SK-N-SH (cell line): ENCODE results near the gene SLC36A3.

Source experiments
- CTCF ChIP-seq: fragments of 200-600 bp; sonication (generic); IDR thresholded peaks from 2 replicates; pipeline ENCODE4 v1.6.1; 2017; ENCODE audit warnings: antibody characterized with exemption, mild to moderate bottlenecking, moderate library complexity
- EP300 ChIP-seq, 2 experiments: IDR thresholded peaks; 2 replicates each; pipeline versions ENCODE4 v1.4.0 to v1.6.1; 2012; ENCODE audit warnings: borderline replicate concordance in 1 of 2, low read depth in 1 of 2, low read length in 1 of 2
- EZH2phosphoT487 ChIP-seq: fragments of 200-600 bp; sonication (generic); IDR thresholded peaks from 2 replicates; pipeline ENCODE4 v1.6.1; 2017; ENCODE audit warnings: low read depth, mixed run types, mild to moderate bottlenecking, antibody characterized with exemption, moderate library complexity, borderline replicate concordance
- IRF3 ChIP-seq: fragments of 150-350 bp; IDR thresholded peaks from 2 replicates; pipeline ENCODE4 v1.6.1; 2016; ENCODE audit warnings: mild to moderate bottlenecking, low read depth, low read length
- MAX ChIP-seq: IDR thresholded peaks from 2 replicates; pipeline ENCODE4 v1.4.0; 2012; ENCODE audit warnings: low read depth
- NFIC ChIP-seq: IDR thresholded peaks from 2 replicates; pipeline ENCODE4 v1.4.0; 2012; ENCODE audit warnings: borderline replicate concordance
- NRF1 ChIP-seq: IDR thresholded peaks from 2 replicates; pipeline ENCODE4 v1.6.1; 2012; ENCODE audit warnings: low read depth, mild to moderate bottlenecking, low read length
- PBX3 ChIP-seq: IDR thresholded peaks from 2 replicates; pipeline ENCODE4; 2012
- POLR2AphosphoS5 ChIP-seq: IDR thresholded peaks from 2 replicates; pipeline ENCODE4 v1.6.1; 2012; ENCODE audit warnings: low read depth, low read length
- RAD21 ChIP-seq: IDR thresholded peaks from 2 replicates; pipeline ENCODE4 v1.6.1; 2012; ENCODE audit warnings: mild to moderate bottlenecking, low read length
- REST ChIP-seq: IDR thresholded peaks from 2 replicates; pipeline ENCODE4 v1.6.1; 2012; ENCODE audit warnings: mild to moderate bottlenecking, low read depth, low read length, moderate library complexity
- RFX5 ChIP-seq: IDR thresholded peaks from 2 replicates; pipeline ENCODE4 v1.6.1; 2012; ENCODE audit warnings: mild to moderate bottlenecking, improper control_type of control experiment, low read length
- USF2 ChIP-seq: fragments of 150-350 bp; IDR thresholded peaks from 2 replicates; pipeline ENCODE4 v1.6.1; 2017; ENCODE audit warnings: antibody characterized with exemption, low read length, low read depth, borderline replicate concordance
- YY1 ChIP-seq: IDR thresholded peaks from 2 replicates; pipeline ENCODE4 v1.4.0; 2012; ENCODE audit warnings: low read depth, mild to moderate bottlenecking

GRCh38 chr5:151278845-151279244, 24.7 kb downstream of the SLC36A3 start:
- TF ChIP-seq CTCF: no peak
- no peak for TF ChIP-seq RFX5
- TF ChIP-seq RAD21: no peak
- TF ChIP-seq MAX: no peak
- TF ChIP-seq EZH2phosphoT487: no peak
- no peak for TF ChIP-seq USF2
- no peak for TF ChIP-seq POLR2AphosphoS5
- TF ChIP-seq PBX3: no peak
- no peak for TF ChIP-seq REST
- TF ChIP-seq NRF1: no peak
- TF ChIP-seq NFIC: no peak
- TF ChIP-seq IRF3: no peak
- no peak for TF ChIP-seq YY1
- TF ChIP-seq EP300 (IDR thresholded peaks at IDR 0.05; ENCODE audit: borderline replicate concordance in 1 of 2, low read depth in 1 of 2, low read length in 1 of 2): no peak
